Ishikawa (cell line): ENCODE measurements around the gene RCN1.

Experiments used
- CEBPB ChIP-seq: IDR thresholded peaks from 2 replicates; pipeline ENCODE4 v1.6.1; 2012
- CREB1 ChIP-seq: IDR thresholded peaks from 2 replicates; pipeline ENCODE4 v1.6.1; 2012; ENCODE audit warnings: low read depth
- EGR1 ChIP-seq: IDR thresholded peaks from 2 replicates; pipeline ENCODE4 v1.6.1; 2012
- EP300 ChIP-seq: IDR thresholded peaks from 2 replicates; pipeline ENCODE4 v1.6.1; 2012; ENCODE audit warnings: borderline replicate concordance
- FOXM1 ChIP-seq: IDR thresholded peaks from 2 replicates; pipeline ENCODE4 v1.6.1; 2012; ENCODE audit warnings: low read depth, borderline replicate concordance
- MAX ChIP-seq: IDR thresholded peaks from 2 replicates; pipeline ENCODE4 v1.6.1; 2012
- NFIC ChIP-seq: IDR thresholded peaks from 2 replicates; pipeline ENCODE4 v1.6.1; 2012
- RAD21 ChIP-seq: IDR thresholded peaks from 2 replicates; pipeline ENCODE4 v1.6.1; 2012; ENCODE audit warnings: low read depth
- REST ChIP-seq: IDR thresholded peaks from 2 replicates; pipeline ENCODE4 v1.6.1; 2012; ENCODE audit warnings: low read depth, mild to moderate bottlenecking
- TAF1 ChIP-seq: IDR thresholded peaks from 2 replicates; pipeline ENCODE4 v1.6.1; 2012; ENCODE audit warnings: low read depth, mild to moderate bottlenecking
- TCF12 ChIP-seq: IDR thresholded peaks from 2 replicates; pipeline ENCODE4 v1.6.1; 2012; ENCODE audit warnings: low read depth
- TEAD4 ChIP-seq: IDR thresholded peaks from 2 replicates; pipeline ENCODE4 v1.6.1; 2012
- USF1 ChIP-seq: IDR thresholded peaks from 2 replicates; pipeline ENCODE4 v1.6.1; 2012
- YY1 ChIP-seq: IDR thresholded peaks from 2 replicates; pipeline ENCODE4 v1.6.1; 2012; ENCODE audit warnings: low read depth
- ZBTB7A ChIP-seq: IDR thresholded peaks from 2 replicates; pipeline ENCODE4 v1.6.1; 2012; ENCODE audit warnings: low read depth

Gene RCN1

GRCh38 chr11:32145282-32145681 lies 54.4 kb downstream of the RCN1 start:
- no peak for TF ChIP-seq TCF12
- no peak for TF ChIP-seq TAF1
- TF ChIP-seq ZBTB7A, result no peak
- TF ChIP-seq RAD21, result no peak
- no peak for TF ChIP-seq CREB1
- no peak for TF ChIP-seq FOXM1
- TF ChIP-seq YY1, result no peak
- TF ChIP-seq CEBPB, result no peak
- TF ChIP-seq USF1, result no peak
- TF ChIP-seq MAX, result no peak
- no peak for TF ChIP-seq EGR1
- no peak for TF ChIP-seq NFIC
- no peak for TF ChIP-seq TEAD4
- no peak for TF ChIP-seq EP300
- no peak for TF ChIP-seq REST

GRCh38 chr11:32148895-32149294 lies 58.0 kb downstream of the RCN1 start:
- TF ChIP-seq CREB1 (no peak), MAX (no peak), CEBPB (no peak), USF1 (no peak), TCF12 (no peak), REST (no peak), ZBTB7A (no peak), RAD21 (no peak), EP300 (no peak), FOXM1 (no peak)

GRCh38 chr11:32149748-32150147 lies 58.9 kb downstream of the RCN1 start:
- no peak for TF ChIP-seq MAX
- TF ChIP-seq YY1, result no peak
- TF ChIP-seq EGR1, result no peak
- no peak for TF ChIP-seq RAD21
- TF ChIP-seq TEAD4, result no peak
- no peak for TF ChIP-seq CREB1
- no peak for TF ChIP-seq CEBPB
- TF ChIP-seq ZBTB7A, result no peak
- no peak for TF ChIP-seq TCF12
- TF ChIP-seq USF1, result no peak
- TF ChIP-seq NFIC, result no peak
- no peak for TF ChIP-seq REST
- TF ChIP-seq TAF1, result no peak

GRCh38 chr11:32151027-32151426 lies 60.2 kb downstream of the RCN1 start:
- no peak for TF ChIP-seq NFIC
- no peak for TF ChIP-seq EP300
- no peak for TF ChIP-seq TAF1
- TF ChIP-seq USF1, result no peak
- TF ChIP-seq ZBTB7A, result no peak
- no peak for TF ChIP-seq YY1
- TF ChIP-seq EGR1, result no peak
- TF ChIP-seq CEBPB, result no peak
- no peak for TF ChIP-seq TCF12
- TF ChIP-seq REST, result no peak
- TF ChIP-seq FOXM1, result no peak
- TF ChIP-seq TEAD4, result no peak
- no peak for TF ChIP-seq RAD21
- TF ChIP-seq MAX, result no peak
- no peak for TF ChIP-seq CREB1
